ENCODE results near the gene CHKA.

The CHKA gene

GRCh38 chr11:68127714-68128681 lies 6.8 kb upstream of the CHKA start:
- no peak for DNase-seq (ENCODE audit: low read depth)
- H3K4me3 ChIP-seq (ENCODE audit: low read depth, low read length): no peak overlapping the region
- no peak for TF ChIP-seq CTCF (IDR thresholded peaks at IDR 0.05; ENCODE audit: low read depth, low read length, missing control alignments)

GRCh38 chr11:68125164-68125563 lies 4.0 kb upstream of the CHKA start:
- no peak overlapping the region for H3K4me3 ChIP-seq (ENCODE audit: low read depth, low read length)
- no peak for TF ChIP-seq CTCF (IDR thresholded peaks at IDR 0.05; ENCODE audit: low read depth, low read length, missing control alignments)
- no peak for DNase-seq (ENCODE audit: low read depth)

- no peak overlapping the region for H3K4me3 ChIP-seq (ENCODE audit: low read depth, low read length)
- no peak for TF ChIP-seq CTCF (IDR thresholded peaks at IDR 0.05; ENCODE audit: low read depth, low read length, missing control alignments)
- DNase-seq (ENCODE audit: low read depth): no peak
Observed at GRCh38 chr11:68122936-68123539, 1.9 kb upstream of the CHKA start.

- DNase-seq (ENCODE audit: low read depth): peak; percentile 54
- no peak for TF ChIP-seq CTCF (IDR thresholded peaks at IDR 0.05; ENCODE audit: low read depth, low read length, missing control alignments)
- H3K4me3 ChIP-seq (ENCODE audit: low read depth, low read length): peak overlapping the region; percentile 70
Observed at GRCh38 chr11:68120273-68121066, 718 bp downstream of the CHKA start.

- TF ChIP-seq CTCF (IDR thresholded peaks at IDR 0.05; ENCODE audit: low read depth, low read length, missing control alignments): no peak
- H3K4me3 ChIP-seq (ENCODE audit: low read depth, low read length): peak overlapping the region; percentile 70; the same call in 1 of the 2 replicates
- peak; percentile 66 for DNase-seq (ENCODE audit: low read depth)
Observed at GRCh38 chr11:68118706-68119448, 2.3 kb downstream of the CHKA start.

- no peak overlapping the region for H3K4me3 ChIP-seq (ENCODE audit: low read depth, low read length)
- no peak for DNase-seq (ENCODE audit: low read depth)
- TF ChIP-seq CTCF (IDR thresholded peaks at IDR 0.05; ENCODE audit: low read depth, low read length, missing control alignments): no peak
Observed at GRCh38 chr11:68117853-68118470, 3.2 kb downstream of the CHKA start.
